Astrocyte (in vitro differentiated cells and primary cell): ENCODE results near the gene HMGCL. TPM values are rescaled to one million over a fixed set of nuclear protein-coding genes. Genes with fewer than 3 reads are reported as not detected.

Experiments used
- DNase-seq: peaks from one replicate; pipeline ENCODE4 v3.0.0-alpha.2; 2010; ENCODE audit warnings: low read depth
- FAIRE-seq: peaks from 2 replicates; lab custom pipeline; 2011; peaks lifted over from hg19 to GRCh38; lab: Jason Lieb, UNC
- H2AFZ ChIP-seq: 2 replicates; pipeline ENCODE4 v1.6.0; 2012; ENCODE audit warnings: low read depth, low read length, inconsistent platforms
- H3K27ac ChIP-seq: 2 replicates; pipeline ENCODE4 v1.5.1; 2011; ENCODE audit warnings: low read depth, low read length, inconsistent platforms
- H3K27me3 ChIP-seq: 2 replicates; pipeline ENCODE4 v1.6.0; 2011; ENCODE audit warnings: low read length, inconsistent platforms; ENCODE audit not compliant: insufficient read depth
- H3K36me3 ChIP-seq: 2 replicates; pipeline ENCODE4 v1.5.1; 2011; ENCODE audit warnings: low read length, inconsistent platforms; ENCODE audit not compliant: insufficient read depth
- H3K4me1 ChIP-seq: 2 replicates; pipeline ENCODE4 v1.5.1; 2011; ENCODE audit warnings: low read length, inconsistent platforms; ENCODE audit not compliant: insufficient read depth
- H3K4me2 ChIP-seq: 2 replicates; pipeline ENCODE4 v1.6.0; 2012; ENCODE audit warnings: low read length, inconsistent platforms
- H3K4me3 ChIP-seq: 2 replicates; pipeline ENCODE4 v1.5.1; 2011; ENCODE audit warnings: low read depth, mild to moderate bottlenecking, low read length, inconsistent platforms; ENCODE audit not compliant: insufficient read depth
- H3K79me2 ChIP-seq: 2 replicates; pipeline ENCODE4 v1.6.0; 2012; ENCODE audit warnings: mild to moderate bottlenecking, low read length, inconsistent platforms; ENCODE audit not compliant: insufficient read depth
- H3K9ac ChIP-seq: 2 replicates; pipeline ENCODE4 v1.6.0; 2012; ENCODE audit warnings: mild to moderate bottlenecking, low read length, inconsistent platforms
- H3K9me3 ChIP-seq: 2 replicates; pipeline ENCODE4 v1.5.1; 2012; ENCODE audit warnings: low read depth, mild to moderate bottlenecking, low read length, inconsistent platforms; ENCODE audit not compliant: insufficient read depth
- H4K20me1 ChIP-seq: 2 replicates; pipeline ENCODE4 v1.6.0; 2012; ENCODE audit warnings: low read length, inconsistent platforms; ENCODE audit not compliant: insufficient read depth
- H3K27ac Mint-ChIP-seq: one replicate; pipeline ENCODE4 v1.8.0; 2021; ENCODE audit warnings: mild to moderate bottlenecking, mixed read lengths; ENCODE audit not compliant: unreplicated experiment
- H3K27me3 Mint-ChIP-seq: one replicate; pipeline ENCODE4 v1.8.0; 2021; ENCODE audit warnings: low read depth, mixed read lengths; ENCODE audit not compliant: unreplicated experiment
- H3K36me3 Mint-ChIP-seq: one replicate; pipeline ENCODE4 v1.8.0; 2021; ENCODE audit warnings: low read depth, mixed read lengths; ENCODE audit not compliant: unreplicated experiment
- H3K4me1 Mint-ChIP-seq: one replicate; pipeline ENCODE4 v1.8.0; 2021; ENCODE audit warnings: low read depth, mixed read lengths; ENCODE audit not compliant: unreplicated experiment
- H3K4me3 Mint-ChIP-seq: one replicate; pipeline ENCODE4 v1.8.0; 2021; ENCODE audit warnings: mild to moderate bottlenecking, moderate library complexity, mixed read lengths; ENCODE audit not compliant: unreplicated experiment
- H3K9me3 Mint-ChIP-seq: one replicate; pipeline ENCODE4 v1.8.0; 2021; ENCODE audit warnings: mild to moderate bottlenecking, mixed read lengths; ENCODE audit not compliant: unreplicated experiment
- EZH2 ChIP-seq: IDR thresholded peaks from 2 replicates; pipeline ENCODE4 v1.6.1; 2012; ENCODE audit warnings: mild to moderate bottlenecking, low read length, inconsistent platforms; ENCODE audit not compliant: insufficient read depth
- total RNA-seq: library from RNA; stranded (reverse); gene quantifications from 2 replicates; pipeline ENCODE4 v1.2.1, GENCODE V29; 2021
- TF ChIP-seq, protein P1 (sequence below): IDR thresholded peaks from 2 replicates; pipeline ENCODE4 v1.5.1; 2011; ENCODE audit warnings: low read depth, mild to moderate bottlenecking, inconsistent platforms, low read length, moderate library complexity; ENCODE audit not compliant: insufficient read depth

Gene HMGCL
- total RNA-seq, 1 donor from 2014 or later = 17.1 TPM

DNA sequence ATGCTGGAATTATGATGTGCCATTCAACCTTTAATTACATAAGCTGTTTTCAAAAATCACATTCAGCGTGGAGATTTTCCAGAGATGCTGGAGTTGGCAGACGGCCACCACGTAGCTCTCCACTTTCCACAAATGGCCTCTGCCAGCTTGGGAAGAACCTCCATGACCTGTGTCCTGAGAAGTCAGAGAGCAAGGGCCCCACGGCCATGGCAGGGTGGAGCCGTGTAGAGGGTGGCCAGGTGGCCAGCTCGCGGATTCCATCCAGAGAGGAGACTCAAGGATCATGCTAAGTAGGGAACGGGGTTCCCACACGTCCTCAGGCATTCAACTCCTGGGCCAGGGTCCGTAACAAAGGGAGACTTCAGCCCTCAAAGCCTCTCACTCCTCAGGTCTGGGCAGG lies 23.4 kb downstream of the HMGCL start:
- Mint-ChIP-seq H3K27me3 (no peaks in the 10 kb centered on the region), H3K36me3 (peaks cover 14% of the 10 kb centered on the region), H3K27ac (peak overlapping the region; percentile 41), H3K4me3 (peak overlapping the region; percentile 84), H3K9me3 (no peaks in the 10 kb centered on the region), H3K4me1 (peaks cover 5% of the 10 kb centered on the region)
- H3K27me3 ChIP-seq = no peaks in the 10 kb centered on the region
- no peaks in the 10 kb centered on the region for H4K20me1 ChIP-seq
- no peak for TF ChIP-seq EZH2
- TF ChIP-seq, protein P1, sequence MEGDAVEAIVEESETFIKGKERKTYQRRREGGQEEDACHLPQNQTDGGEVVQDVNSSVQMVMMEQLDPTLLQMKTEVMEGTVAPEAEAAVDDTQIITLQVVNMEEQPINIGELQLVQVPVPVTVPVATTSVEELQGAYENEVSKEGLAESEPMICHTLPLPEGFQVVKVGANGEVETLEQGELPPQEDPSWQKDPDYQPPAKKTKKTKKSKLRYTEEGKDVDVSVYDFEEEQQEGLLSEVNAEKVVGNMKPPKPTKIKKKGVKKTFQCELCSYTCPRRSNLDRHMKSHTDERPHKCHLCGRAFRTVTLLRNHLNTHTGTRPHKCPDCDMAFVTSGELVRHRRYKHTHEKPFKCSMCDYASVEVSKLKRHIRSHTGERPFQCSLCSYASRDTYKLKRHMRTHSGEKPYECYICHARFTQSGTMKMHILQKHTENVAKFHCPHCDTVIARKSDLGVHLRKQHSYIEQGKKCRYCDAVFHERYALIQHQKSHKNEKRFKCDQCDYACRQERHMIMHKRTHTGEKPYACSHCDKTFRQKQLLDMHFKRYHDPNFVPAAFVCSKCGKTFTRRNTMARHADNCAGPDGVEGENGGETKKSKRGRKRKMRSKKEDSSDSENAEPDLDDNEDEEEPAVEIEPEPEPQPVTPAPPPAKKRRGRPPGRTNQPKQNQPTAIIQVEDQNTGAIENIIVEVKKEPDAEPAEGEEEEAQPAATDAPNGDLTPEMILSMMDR = no peak
- FAIRE-seq (no peak), DNase-seq (no peak)
- peak overlapping the region; percentile 96 for H3K4me2 ChIP-seq
- H3K9ac ChIP-seq = no peak overlapping the region
- no peaks in the 10 kb centered on the region for H3K9me3 ChIP-seq
- no peaks in the 10 kb centered on the region for H3K36me3 ChIP-seq
- H3K79me2 ChIP-seq = no peaks in the 10 kb centered on the region
- no peak overlapping the region for H3K4me3 ChIP-seq
- H2AFZ ChIP-seq = no peak overlapping the region
- H3K27ac ChIP-seq = no peak overlapping the region
- H3K4me1 ChIP-seq = peaks cover 16% of the 10 kb centered on the region

DNA sequence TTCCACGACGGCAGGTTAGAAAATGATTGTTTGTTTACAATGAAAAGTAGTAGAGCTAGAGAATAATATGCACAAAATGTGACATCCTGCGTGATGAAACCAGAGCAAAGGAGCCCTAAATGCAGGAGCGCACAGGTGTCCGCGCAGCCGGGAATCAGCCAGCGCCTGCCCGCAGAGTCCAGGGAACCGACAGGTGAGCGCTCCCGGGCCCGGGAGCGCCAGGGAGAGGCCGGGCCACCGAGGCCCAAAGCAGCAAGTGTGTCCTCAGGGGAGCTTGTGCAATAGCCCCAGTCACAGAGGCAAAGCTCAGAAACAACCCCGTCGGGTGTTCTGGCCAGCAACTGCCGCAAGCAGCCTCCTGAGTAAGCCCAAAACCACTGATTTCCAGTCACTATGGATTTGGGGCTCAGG lies 23.9 kb downstream of the HMGCL start:
- no peaks in the 10 kb centered on the region for H3K27me3 Mint-ChIP-seq
- Histone ChIP-seq H2AFZ (peak overlapping the region; percentile 56), H3K4me2 (peak overlapping the region; percentile 96), H3K36me3 (no peaks in the 10 kb centered on the region), H3K79me2 (no peaks in the 10 kb centered on the region), H3K9ac (peak overlapping the region; percentile 87), H3K9me3 (no peaks in the 10 kb centered on the region), H3K4me1 (peaks cover 16% of the 10 kb centered on the region), H3K4me3 (peak overlapping the region; percentile 71), H4K20me1 (no peaks in the 10 kb centered on the region), H3K27me3 (no peaks in the 10 kb centered on the region), H3K27ac (peak overlapping the region; percentile 27)
- TF ChIP-seq EZH2 = peak; percentile 42
- TF ChIP-seq, protein P1 = no peak
- no peak for DNase-seq
- H3K4me1 Mint-ChIP-seq = peaks cover 5% of the 10 kb centered on the region
- peak overlapping the region; percentile 84 for H3K4me3 Mint-ChIP-seq
- no peaks in the 10 kb centered on the region for H3K9me3 Mint-ChIP-seq
- FAIRE-seq = no peak
- H3K27ac Mint-ChIP-seq = peak overlapping the region; percentile 81
- peaks cover 10% of the 10 kb centered on the region for H3K36me3 Mint-ChIP-seq
